GM18520 (cell line): ENCODE measurements around the gene FFAR3.
"Not testable (repeated sequence)": the region's sequence is repeated elsewhere in the genome, so short reads cannot be mapped to it uniquely, and the experiment has no call there.

Source experiments
- ATAC-seq: cut with Tn5 transposase; IDR thresholded peaks from one replicate; pipeline ENCODE4 v1.9.1; 2021; ENCODE audit not compliant: unreplicated experiment

The FFAR3 gene

DNA sequence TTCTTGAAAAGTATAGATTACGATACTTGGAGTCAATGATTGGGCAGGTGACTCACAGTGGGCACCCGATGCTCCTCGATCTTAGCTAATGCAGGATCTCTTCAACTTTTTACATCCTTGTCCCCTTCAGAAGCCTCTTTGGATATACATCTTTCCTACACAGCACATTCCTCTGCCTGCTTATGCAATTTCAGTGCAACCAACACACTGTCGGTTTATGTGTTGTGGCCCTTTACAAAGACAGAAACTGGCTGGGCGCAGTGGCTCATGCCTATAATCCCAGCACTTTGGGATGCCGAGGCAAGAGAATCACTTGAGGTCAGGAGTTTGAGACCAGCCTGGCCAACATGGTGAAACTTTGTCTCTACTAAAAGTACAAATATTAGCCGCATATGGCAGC is 15.2 kb downstream of the FFAR3 start:
- ATAC-seq = no peak

DNA sequence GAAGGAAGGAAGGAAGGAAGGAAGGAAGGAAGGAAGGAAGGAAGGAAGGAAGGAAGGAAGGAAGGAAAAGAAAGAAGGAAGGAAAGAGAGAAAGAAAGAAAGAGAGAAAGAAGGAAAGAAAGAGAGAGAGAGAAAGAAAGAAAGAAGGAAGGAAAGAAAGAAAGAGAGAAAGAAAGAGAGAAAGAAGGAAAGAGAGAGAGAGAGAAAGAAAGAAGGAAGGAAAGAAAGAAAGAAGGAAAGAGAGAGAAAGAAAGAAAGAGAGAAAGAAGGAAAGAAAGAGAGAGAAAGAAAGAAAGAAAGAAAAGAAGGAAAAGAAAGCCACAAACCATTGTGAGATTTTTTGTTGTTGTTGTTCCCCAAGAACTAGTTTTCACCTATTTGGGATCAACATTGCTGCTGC is 15.8 kb downstream of the FFAR3 start:
- ATAC-seq = not testable (repeated sequence)

- ATAC-seq = no peak
These were observed 17.4 kb downstream of the FFAR3 start for GRCh38 chr19:35375505-35376307.

- ATAC-seq = no peak
These were observed 19.4 kb downstream of the FFAR3 start for GRCh38 chr19:35377656-35378055.

- no peak for ATAC-seq
These were observed 20.1 kb downstream of the FFAR3 start for GRCh38 chr19:35378356-35378755.

DNA sequence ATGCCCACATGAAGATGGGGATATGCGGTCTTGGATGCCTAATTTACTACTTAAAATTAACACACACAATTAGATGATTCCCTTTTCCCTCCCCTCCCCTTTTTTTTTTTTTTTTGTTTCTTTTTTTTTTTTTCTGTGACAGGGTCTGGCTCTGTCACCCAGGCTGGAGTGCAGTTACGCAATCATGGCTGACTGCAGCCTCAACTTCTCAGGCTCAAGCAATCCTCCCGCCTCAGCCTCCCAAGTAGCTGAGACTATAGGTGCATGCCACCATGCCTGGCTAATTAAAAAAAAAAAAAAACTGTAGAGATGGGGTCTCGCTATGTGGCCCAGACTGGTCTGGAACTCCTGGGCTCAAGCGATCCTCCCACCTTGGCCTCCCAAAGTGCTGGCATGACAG is 21.3 kb downstream of the FFAR3 start:
- ATAC-seq = not testable (repeated sequence)

- ATAC-seq = no peak
These were observed 21.7 kb downstream of the FFAR3 start for GRCh38 chr19:35379992-35380391.

DNA sequence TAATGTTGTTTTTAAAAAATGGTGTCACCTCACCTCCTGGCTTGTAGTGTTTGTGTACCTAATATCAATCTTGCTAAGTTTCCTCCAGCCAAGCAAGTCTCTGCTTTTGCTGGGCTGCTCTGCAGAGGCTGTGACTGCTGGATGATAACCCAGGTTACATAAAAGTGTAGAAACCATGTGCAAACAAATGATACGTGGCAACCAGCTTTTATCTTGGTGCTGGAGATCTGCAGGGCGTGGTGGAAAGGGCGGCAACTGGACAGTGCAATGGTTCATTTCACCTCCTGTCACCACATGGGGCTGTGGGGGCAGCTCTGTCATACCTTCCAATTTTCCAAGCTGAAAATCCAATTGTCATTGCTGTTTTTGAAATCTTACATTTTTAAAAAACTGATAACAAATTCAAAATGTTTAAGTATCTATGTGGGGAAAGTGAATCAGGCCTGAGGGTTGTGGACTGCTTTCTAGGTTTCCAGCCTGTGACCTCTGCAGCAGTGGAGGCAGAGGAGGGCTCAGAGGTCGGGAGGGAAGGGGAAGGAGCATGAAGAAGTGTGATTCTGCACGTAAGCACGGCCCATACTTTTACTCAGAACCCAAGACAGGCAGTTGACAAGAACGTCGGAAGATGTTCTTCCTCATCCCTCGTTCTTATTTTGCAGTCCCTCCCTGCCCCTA is 22.3 kb downstream of the FFAR3 start:
- no peak for ATAC-seq

DNA sequence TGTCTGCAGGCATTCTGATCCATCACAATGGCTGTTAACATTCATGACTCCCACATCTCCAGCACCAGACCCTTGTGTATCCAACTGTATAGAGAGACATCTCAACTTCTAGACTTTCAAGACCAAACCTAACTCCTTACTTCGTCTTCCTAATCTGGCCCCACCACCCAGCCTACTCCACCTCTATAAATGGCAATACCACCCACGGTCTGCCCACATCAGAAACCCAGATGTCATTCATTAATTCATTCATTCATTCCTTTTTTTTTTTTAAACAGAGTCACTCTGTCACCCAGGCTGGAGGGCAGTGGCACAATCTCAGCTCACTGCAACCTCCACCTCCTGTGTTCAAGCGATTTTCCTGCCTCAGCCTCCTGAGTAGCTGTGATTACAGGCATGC is 23.1 kb downstream of the FFAR3 start:
- no peak for ATAC-seq

DNA sequence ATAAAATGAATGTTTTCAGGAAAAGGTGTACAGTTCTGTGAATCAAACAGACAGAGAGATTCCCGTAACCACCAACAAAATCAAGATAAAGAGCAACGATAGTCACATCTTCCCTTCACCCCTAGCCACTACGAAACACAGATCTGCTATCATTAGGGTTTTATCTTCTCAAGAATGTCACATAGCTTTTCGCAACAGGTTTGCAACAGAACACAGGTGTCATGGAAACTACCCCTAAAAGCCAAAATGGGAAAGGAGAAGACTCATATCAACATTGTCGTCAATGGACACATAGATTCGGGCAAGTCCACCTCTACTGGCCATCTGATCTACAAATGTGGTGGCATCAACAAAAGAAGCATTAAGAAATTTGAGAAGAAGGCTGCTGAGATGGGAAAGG is 23.7 kb downstream of the FFAR3 start:
- ATAC-seq = no peak

DNA sequence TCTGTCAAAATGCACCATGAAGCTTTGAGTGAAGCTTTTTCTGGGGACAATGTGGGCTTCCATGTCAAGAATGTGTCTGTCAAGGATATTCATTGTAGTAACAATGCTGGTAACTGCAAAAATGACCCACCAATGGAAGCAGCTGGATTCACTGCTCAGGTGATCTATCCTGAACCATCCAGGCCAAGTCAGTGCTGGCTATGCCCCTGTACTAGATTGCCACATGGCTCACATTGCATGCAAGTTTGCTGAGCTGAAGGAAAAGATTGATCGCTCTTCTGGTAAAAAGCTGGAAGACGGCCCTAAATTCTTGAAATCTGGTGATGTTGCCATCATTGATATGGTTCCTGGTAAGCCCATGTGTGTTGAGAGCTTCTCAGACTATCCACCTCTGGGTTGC is 25.3 kb downstream of the FFAR3 start:
- no peak for ATAC-seq

DNA sequence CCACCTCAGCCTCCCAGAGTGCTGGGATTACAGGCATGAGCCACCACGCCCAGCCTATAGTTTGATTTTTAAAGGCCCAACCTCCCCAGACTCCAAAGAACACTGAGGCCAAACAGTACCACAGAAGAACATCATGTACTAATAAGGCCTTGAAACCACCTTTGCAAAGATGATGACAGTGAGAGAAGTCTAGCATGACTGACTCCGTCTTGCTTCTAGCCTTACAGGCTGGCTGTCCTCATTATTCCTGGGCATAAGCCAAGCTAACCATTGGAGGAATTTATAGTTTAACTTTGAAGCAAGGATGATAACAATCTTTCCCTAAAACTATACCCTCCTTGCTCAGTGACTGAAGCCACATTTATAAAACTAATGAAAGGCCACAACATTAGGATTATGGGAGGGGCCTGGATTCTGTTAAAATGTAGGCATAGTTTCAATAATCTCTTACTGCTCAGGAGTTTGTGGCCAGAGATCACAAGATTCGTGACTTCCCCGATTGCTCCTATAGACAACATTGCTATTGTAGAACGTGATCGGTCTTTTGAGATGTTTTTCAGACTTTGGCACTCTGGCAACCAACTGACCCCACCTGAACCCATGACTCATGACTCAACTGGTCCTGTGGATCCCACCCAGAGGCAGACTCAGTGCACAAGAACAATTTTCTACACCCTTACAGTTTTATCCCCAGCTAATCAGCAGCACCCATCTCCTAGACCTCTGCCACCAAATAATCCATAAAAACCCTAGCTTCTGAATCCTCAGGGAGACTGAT is 30.2 kb downstream of the FFAR3 start:
- no peak for ATAC-seq

- ATAC-seq = no peak
These were observed 31.1 kb downstream of the FFAR3 start for GRCh38 chr19:35389192-35389861.

DNA sequence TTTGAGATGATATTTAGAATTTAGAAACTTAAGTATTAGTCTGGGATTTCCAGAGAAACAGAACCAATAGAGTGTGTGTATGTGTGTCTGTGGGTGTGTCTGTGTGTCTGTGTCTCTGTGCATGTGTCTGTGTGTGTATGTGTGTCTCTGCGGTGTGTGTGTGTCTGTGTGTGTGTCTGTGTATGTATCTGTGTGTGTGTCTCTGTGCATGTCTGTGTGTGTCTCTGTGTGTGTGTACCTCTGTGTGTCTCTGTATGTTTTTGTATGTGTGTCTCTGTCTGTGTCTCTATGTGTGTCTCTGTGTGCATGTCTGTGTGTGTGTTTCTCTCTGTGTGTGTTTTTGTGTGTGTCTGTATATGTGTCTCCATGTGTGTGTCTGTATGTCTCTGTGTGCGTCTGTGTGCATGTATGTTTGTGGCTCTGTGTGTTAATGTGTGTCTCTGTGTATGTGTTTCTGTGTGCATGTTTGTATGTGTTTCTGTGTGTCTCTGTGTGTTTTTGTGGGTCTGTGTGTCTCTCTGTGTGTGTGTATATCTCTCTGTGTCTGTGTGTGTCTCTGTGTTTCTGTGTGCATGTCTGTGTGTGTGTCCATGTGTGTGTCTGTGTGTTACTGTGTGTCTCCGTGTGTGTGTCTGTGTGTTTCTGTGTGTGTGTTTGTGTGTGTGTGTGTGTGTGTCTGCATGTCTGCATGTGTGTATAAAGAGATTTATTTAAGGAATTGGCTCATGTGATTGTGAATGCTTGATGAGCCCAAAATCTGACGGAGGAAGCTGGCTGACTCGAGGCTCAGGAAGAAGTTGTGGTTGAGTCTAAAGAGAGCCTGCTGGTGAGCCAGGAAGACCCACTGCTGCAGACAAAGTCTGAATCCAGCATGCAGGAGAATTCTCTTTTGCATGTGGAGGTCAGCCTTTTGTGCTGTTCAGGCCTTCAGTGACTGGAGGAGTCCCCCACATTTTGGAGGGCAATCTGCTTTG is 34.8 kb downstream of the FFAR3 start:
- no peak for ATAC-seq

GRCh38 chr19:35395382-35396199 is 37.3 kb downstream of the FFAR3 start:
- ATAC-seq = no peak

DNA sequence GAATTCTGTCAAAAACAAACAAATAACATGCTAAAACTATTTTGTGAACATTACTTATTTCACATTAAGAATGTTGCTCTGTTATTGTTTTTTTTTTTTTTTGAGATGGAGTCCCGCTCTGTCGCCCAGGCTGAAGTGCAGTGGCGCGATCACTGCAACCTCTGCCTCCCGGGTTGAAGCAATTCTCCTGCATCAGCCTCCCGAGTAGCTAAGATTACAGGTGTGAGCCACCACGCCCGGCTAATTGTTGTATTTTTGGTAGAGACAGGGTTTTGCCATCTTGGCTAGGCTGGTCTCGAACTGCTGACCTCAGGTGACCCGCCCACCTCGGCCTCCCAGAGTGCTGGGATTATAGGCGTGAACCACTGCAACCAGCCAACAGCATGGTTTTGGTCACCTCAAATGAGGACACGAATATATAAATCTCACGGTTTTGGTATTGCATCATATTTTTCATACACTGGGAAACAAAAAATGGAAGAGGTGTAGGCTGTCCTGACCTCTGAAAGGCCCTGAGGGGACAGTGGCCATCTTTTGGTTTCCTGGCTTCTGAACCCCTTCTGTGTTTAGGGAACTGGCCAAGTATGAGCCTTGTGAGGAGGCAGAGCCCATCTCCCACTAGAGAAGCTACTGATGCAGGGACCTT is 38.1 kb downstream of the FFAR3 start:
- ATAC-seq = no peak

GRCh38 chr19:35397064-35397463 is 38.8 kb downstream of the FFAR3 start:
- no peak for ATAC-seq

- ATAC-seq = no peak
These were observed 40.3 kb downstream of the FFAR3 start for GRCh38 chr19:35398570-35398969.

GRCh38 chr19:35399231-35399630 is 41.0 kb downstream of the FFAR3 start:
- no peak for ATAC-seq
